HK-2 (cell line): ENCODE measurements around the gene CRTC2.
"Not testable (repeated sequence)": the region's sequence is repeated elsewhere in the genome, so short reads cannot be mapped to it uniquely, and the experiment has no call there.

Source experiments
- DNase-seq: peaks from one replicate; pipeline ENCODE4 v3.0.0-alpha.2; 2018; ENCODE audit not compliant: unreplicated experiment

Gene CRTC2

DNA sequence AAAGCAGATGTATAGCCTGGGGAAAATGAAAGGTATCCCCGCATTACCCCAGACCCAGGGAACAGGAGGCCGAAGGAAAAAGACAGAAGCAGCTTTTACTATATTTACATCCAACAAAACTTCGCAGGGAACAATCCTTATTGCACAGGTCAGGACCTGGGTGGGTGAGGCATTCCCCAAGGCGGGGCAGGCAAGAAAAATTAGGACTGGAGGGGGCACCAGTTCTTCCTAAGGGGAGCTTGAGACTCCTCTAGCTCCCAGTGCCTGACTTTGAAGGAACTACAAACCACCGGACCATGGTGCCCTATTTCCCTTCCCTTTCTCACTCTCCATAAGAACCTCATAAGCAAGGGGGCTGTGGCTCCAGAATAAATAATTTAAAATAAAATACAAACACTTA is 29.0 kb downstream of the CRTC2 start:
- DNase-seq, result no peak

DNA sequence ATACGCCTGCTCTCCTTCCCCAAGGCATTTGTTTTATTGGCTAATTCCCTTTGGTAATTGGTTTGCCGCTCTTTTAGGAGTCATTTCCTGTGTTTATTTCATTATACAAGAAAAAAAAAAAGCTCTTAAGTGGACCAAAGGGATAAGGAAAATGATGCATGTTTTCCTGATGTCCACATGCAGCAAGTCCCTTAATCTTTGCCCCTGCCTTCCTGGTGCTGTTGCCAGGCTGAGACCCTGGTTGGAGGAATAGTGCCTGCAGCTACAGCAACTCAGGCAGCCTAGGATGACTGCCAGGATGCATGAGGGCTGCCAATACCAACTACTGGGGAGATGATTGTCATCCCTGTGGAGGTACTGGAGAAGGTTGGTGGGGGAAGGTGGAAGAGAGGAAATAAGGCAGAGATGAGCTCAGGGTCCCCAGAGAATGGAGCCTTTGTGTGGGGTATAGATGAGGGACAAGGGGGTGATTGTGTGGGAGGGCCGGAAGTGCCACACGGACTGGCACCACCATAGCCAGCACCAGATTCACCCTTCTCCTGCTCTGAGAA is 29.5 kb downstream of the CRTC2 start:
- no peak for DNase-seq

DNA sequence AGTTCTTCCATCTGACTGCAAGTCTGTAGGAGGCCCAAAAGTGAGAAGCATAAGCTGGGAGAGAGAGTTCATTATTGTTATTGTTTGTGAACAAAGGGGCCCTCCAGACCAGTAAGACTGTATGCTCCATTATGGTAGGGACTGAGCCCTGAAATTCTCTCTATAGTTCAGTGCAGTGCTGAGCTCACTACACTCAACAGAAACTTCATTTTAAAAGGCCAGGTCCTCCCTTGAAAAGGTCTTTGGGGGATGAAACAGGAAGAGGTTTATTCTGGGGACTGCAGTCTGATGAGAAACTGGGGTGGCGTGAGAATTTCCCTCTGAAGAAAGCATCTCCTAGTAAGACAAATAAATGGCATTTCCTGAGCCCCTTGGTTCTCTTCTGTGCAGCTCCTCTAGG is 30.2 kb downstream of the CRTC2 start:
- DNase-seq, result no peak

DNA sequence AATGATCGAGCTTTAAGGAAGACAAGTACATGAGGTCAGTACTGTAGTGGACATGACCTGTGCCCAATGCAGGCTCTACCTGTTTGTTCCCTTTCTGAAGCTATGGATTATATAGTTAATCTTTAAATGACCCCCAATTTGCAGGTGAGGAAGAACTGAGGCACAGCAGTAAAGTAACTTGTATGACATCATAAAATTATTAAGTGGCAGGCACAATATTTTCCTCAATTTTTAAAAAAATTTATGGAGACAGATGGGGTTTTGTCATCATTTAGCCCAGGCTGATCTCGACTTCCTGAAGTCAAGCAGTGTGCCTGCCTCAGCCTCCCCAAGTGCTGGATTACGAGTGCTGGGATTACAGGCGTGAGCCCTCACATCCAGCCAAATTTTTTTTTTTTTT is 32.0 kb downstream of the CRTC2 start:
- no peak for DNase-seq

DNA sequence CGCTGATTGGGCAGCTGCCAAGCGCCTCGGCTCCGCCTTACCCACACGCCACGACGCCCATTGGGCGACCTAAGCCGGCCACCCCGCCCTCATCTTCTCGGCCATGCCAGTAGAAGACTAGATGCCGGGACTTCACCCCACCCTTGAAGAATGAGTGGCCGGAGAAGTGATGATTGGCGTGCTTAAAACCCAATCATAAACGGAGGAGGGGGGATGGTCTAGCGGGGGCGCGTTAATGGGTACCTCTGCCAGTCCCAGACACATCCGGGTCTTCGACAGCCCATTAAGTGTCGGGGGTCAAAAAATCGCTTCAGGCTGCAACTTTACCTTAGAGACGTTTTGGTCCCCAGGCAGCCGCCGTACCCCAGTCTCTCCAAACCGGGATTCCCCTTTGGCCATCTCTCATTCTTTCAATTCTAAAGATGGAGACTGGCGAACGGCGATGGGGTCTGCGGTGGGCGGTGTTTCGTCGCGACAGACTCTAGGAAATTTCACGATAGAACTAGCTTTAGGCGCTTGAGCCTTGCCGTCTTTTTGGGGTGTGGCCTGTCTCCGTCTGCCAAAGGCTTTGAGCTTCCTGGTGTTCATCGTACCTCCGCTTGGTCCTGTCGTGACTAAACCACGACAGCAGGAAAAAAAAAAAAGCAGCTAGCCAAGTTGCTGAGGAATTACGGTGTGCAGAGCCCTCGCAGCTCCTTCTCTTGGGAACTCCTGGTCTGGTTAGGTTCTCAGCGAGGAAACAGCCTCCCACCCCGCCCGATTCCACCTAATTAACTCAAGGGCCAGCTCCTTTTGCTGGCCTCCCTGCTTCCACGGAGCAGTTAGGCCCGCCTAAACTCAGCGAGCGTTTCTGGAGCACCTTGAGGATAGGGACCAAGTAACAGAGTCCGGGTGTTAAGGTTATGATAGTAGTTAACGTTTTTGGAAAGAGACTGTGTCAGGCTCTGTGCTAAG is 35.2 kb downstream of the CRTC2 start, which contains the start of gene GATAD2B:
Gene GATAD2B, minus strand, starts transcription at position 1 of the 954 bp plus-strand sequence. CDS start 94,625 bp downstream, outside the sequence.
- peak; percentile 99 for DNase-seq

DNA sequence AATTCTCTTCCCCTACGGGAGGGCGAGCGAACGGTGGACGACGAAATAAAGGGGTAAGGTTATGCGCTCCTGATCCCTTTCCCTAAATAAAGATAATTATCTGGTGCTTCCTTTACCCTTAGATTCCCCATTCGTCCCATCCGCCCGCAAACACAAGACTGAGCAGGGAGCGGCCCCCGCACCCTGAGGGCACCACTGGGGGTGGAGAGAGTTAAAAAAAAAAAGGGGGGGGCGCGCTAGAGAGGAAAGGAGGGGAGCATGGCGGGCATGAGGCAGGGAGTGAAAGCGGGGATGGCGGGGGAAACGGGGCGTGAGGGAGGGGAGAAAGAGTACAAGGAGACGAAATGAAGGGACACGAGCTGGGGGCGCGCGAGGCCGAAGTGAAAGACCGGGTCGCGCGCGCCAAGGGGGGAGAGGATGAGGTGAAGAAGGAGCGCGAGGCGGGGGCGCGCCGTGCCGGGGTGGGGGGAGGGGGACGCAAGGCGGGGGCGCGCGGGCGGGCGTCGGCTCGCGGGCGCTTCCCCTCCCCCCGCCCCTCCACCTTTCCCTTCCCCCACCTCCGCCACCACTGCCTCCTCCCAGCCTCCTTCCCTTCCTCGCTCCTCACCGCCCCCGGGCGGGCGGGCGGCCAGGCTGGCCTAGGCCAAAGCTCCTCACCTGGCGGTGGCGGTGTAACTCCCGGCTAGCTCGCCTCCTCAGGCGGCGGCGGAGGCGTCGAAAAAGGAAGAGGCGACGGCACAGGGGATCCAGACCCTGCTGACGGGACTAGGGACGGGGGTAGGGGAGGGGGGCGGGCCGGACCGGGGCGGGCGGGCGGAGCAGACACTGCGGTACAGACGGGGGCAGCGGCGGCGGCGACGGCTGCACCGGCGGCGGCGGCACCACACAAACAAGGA is 36.1 kb downstream of the CRTC2 start:
- no peak for DNase-seq

DNA sequence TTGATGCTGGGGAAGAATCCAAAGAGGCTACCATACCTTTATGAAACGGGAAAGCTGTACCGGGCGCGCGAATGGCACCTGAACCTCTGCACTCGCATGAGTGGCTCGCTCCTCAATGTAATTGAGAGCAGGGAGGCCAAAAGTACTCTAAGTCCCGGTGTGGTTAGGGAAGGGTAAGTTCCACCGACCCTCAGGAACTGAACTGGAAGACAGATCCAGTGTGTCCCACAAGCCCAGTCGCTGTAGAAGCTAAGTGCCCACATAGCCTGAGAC is 36.7 kb downstream of the CRTC2 start:
- no peak for DNase-seq

DNA sequence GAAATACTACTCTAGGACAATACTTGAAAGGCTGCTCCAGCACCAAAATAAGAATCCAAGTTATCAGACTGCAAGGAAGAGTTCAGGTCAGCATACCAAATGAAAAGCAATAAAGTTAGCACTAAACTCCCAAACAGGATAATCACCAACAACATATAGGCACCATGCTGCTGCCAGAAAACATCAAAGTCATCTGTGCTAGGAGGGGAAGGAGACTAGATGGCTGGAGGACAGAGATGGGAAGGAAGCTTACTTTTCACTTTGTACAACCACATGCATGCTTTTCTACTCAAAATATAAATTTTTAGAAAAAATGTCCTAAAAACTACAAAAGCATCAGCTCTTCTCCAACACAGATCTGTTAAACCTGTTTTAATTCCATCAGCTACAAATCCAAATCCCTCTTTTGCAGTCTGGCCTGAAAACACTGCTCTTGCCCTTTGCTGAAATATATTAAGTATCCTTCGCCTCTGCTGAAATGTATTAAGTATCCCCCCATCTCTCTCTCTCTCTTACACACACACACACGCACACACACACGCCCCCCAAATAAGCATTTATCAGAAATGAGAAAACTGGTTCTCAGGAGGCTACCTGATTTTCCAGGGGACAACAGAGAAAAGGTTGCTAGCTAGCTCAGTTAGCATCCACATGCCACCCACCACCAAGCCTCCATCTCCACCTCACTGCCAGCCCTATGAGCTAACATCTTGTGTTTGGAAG is 37.2 kb downstream of the CRTC2 start:
- no peak for DNase-seq

DNA sequence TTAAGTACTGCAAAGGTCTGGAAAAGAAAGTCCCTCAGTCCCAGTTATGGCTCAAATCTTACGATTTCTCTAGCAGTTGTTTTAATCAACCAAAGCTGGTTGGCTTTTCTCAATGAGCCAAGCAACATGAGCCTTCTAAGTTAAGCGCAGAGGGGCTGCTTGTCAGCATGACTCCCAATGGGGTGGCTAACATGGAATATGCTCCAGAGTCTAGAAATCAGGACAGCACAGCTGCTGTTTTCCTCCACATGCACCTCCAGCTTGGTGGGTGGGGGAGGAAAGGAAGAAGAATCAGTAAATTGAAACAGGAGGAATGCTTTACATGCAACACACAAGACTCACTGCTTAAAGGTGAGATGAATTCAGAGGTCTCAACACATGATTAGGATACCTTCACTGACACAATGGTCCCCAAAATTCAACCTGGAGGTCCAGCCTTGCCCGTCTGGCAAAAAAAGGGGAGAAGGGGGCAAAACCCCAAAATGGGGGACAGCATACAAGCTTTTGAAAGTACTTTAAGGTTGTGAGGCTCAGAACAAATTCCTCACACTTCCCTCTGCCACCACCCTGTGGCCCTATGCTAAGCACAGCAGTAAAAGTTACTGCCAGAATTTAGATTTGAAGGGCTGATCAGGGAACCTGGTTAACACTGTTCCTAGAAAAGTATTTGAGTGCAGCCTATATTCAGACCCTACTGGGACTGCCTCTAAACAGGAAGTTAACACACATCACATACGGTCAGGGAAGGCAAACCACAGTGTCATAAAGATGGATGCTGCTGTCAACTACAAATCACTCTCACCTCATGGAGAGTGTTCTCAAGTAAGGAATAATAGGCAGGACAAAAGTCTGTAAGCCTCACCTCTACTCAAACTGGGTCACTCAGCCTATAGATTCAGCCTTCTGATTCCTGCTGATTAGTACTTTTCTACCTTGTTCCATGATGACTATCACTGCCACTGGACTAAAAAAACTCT is 38.2 kb downstream of the CRTC2 start:
- no peak for DNase-seq

DNA sequence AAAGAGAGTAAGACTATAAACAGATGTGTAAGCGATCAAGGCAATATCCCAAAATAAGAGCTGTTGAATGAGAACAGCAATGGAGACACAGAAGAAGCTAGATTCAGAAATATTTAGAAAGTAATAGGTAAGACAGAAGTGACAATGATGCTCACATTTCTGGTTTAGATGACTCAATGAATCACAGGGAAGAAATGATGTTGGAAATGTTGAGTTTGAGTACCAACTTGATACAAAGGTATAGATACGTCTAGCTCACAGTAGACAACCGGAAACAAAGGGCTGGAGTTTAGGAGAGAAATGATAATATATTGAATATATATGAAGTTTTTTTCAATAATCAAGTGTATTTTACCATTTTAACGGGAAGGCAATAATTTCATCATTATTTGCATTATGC is 42.1 kb downstream of the CRTC2 start:
- DNase-seq, result no peak

DNA sequence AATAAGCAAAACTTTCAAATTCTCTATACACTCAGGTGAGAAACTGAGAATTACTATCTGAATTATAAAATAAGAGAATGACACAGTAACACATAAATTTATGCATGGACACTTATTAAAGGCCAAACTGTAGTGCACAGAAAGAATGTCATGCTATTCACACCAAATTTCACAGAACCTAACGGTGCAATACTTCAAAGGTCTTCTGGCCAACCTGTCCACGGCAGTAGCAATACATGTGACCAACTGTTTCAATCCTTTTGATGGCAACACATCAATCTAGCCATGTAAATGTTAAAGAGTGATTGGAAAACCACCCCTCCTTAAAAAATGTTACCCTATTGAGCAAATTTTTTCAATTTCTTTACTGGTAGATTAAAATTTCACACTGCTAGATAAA is 46.1 kb downstream of the CRTC2 start:
- DNase-seq, result no peak

DNA sequence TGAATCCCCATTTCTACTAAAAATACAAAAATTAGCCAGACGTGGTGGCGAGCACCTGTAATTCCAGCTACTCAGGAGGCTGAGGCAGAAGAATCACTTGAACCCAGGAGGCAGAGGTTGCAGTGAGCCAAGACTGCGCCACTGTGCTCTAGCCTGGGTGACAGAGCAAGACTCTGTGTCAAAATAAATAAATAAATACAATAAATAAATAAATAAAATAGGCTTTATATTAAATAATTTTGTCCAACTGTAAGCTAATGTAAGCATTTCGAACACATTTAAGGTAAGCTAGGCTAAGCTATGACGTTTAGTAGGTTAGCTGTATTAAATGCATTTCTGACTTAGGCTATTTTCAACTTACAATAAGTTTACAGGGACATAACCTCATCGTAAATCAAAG is 47.9 kb downstream of the CRTC2 start:
- DNase-seq, result not testable (repeated sequence)

DNA sequence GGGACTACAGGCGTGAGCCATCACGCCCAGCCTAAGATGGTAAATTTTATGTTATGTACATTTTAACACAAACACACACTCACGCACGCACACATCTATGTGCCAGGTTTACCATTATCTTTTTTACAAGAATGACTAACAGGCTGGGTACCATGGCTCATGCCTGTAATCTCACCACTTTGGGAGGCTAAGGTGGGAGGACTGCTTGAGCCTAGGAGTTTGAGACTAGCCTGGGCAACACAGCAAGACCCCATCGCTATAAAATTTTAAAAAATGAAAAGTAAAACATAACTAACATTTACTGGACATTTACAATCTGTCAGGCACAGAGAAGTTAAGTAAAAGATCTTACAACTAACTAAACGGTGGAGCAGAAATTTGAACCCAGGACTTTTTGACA is 50.3 kb downstream of the CRTC2 start:
- no peak for DNase-seq

DNA sequence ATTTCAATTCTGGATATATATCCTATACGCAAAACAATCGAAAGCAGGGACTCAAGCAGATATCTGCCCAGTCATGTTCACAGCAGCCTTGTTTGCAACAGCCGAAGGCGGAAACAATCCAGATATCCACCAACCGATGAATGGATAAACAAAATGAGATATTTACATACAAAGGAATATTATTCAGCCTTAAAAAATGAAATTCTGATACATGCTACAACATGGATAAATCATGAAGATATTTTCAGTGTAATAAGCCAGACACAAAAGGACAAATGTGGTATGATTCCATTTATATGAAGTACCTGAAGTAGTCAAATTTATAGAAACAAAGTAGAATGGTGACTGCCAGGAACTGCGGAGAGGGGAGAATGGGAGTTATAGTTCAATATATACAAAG is 51.3 kb downstream of the CRTC2 start:
- DNase-seq, result no peak

DNA sequence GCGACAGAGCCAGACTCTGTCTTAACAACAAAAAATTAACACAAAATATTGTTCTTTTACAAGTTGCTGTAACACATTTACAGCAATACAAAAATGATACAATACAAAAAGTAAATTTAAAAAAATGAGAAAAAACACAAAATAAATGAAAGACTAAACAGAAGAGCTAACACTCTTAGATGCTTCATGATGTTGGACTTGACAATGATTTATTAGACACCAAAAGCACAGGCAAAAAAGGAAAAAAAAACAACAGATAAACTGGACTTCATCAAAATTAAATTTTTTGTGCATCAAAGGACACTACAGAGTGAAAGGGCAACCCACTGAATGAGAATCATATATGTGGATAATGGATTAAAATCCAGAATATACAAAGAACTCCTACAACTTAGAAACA is 52.0 kb downstream of the CRTC2 start:
- no peak for DNase-seq

DNA sequence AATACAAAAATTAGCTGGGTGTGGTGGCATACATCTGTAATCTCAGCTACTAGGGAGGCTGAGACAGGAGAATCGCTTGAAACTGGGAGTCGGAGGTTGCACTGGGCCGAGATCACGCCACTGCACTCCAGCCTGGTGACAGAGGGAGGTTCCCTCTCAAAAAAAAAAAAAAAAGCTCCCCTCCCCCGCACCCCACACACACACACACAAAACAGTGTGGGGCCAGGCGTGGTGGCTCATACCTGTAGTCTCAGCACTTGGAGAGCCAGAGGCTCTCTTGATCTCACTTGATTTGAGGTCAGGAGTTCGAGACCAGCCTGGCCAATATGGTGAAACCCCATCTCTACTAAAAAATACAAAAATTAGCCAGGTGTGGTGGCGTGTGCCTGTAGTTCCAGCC is 52.5 kb downstream of the CRTC2 start:
- DNase-seq, result not testable (repeated sequence)

DNA sequence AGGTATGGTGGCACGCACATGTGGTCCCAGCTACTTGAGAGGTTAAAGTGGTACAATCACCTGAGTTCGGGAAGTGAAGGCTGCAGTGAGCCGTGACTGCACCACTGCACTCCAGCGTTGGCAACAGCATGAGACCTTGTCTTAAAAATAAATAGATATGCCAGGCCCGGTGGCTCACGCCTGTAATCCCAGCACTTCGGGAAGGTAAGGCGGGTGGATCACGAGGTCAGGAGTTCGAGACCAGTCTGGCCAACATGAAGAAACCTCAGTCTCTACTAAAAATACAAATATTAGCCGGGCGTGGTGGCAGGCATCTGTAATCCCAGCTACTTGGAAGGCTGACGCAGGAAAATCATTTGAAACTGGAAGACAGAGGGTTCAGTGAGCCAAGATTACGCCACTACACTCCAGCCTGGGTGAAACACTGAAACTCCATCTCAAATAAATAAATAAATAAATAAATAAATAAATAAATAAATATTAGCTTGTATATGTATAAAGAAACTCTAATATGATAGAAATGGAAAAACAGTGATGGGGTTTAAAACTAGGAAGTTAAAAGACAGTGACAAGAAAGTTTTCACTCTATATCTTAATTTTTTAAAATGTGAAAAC is 54.5 kb downstream of the CRTC2 start:
- no peak for DNase-seq

DNA sequence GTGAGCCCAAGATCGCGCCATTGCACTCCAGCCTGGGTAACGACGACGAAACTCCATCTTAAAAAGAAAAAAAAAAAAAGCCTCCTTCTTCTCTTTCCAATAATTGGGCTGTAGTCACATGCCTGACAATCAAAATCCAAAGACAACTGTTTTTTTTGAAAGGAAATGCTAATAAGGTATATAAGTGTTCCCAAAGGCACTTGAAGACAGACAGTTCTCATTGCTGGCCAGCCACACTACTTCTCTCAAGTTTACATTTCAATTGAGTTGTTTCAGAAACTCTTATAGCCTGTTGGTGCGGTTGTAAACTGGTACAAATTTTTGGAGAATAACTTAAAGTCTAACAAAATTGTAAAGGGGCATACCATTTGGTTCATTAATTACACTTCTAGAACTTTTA is 58.9 kb downstream of the CRTC2 start:
- DNase-seq, result no peak
